HG02763 (cell line): ENCODE data around the gene BARD1.
"Not testable (repeated sequence)": the region's sequence is repeated elsewhere in the genome, so short reads cannot be mapped to it uniquely, and the experiment has no call there.

Experiments
- ATAC-seq: cut with Tn5 transposase; IDR thresholded peaks from one replicate; pipeline ENCODE4 v1.9.1; 2021; ENCODE audit warnings: mild to moderate bottlenecking, moderate library complexity; ENCODE audit not compliant: unreplicated experiment

The BARD1 gene

DNA sequence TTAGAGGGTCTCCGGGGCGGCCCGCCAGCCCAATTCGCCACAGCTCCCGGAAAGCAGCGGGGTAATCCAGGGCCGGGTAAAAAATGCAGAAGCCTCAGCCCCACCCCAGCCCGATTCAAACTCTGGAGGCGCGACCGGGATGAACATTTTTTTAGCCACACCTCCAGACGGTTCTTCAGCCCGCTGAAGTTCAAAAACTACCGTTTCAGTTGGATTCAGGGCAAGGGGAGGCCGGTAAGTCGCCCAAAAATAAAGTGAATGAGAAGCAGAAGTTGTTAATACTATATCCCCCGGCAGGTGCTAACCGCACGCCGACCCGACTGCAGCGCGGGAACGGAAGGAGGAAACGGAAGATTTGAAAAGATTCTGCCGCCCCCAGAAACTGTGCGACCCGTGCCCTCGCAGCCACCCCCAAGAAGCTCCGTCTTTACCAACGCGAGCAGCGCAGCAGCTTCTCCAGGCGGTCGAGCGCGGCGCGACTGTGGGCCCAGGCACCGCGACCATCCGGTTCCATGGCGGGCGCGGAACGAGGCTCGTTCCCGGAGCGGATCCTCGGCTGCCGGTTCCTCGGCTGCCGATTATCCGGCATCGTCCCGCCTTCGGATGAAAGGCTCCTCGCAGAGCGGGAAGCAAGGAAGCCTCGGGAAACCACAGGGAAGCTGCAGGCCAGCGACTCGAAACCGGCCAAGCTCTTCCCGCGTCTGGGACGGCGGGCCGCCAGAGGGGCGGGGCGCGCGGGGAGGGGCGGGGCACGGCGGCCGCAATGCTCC, at the start of gene BARD1:
Gene BARD1 (minus strand): TSS at position 703 of the 770 bp plus-strand sequence. CDS start 114 bp downstream, at position 589.
- peak; percentile 21 for ATAC-seq

DNA sequence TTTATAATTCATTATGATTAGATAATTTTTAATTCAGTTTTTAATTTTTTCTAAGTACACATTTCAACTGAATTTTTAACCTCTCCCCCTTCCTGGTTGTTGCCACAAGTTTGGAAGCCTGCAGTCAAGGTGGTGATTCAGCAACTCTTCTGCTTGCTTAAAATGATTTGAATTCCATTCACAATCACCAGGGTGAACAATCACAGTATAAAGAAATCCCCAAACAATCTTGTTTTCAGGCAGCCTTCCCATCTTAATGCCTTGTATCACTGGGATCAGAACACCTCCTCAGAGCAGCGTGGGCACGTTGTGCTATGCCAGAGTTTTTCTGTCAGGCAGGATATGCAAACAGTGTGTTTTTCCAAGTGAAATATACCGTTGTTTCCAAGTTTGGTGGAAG, 46.7 kb upstream of the BARD1 start:
- ATAC-seq, result no peak

DNA sequence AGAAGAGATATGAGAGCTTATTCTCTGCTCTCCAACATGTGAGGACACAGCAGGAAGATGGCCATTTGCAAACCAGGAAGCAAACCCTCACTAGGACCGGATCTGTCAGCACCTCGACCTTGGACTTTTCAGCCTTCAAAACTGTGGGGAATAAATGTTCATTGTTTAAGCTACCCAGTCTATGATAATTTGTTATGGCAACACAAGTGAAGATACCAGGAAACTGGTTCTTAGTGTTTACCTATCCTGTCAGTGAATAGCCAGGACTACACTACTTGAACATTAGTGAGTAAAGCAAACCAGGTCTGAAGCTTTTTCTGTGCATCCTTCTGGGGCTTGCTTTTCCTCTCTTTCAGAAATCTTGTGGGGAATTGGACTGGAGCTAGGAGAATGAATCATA, 44.4 kb upstream of the BARD1 start:
- ATAC-seq, result no peak

DNA sequence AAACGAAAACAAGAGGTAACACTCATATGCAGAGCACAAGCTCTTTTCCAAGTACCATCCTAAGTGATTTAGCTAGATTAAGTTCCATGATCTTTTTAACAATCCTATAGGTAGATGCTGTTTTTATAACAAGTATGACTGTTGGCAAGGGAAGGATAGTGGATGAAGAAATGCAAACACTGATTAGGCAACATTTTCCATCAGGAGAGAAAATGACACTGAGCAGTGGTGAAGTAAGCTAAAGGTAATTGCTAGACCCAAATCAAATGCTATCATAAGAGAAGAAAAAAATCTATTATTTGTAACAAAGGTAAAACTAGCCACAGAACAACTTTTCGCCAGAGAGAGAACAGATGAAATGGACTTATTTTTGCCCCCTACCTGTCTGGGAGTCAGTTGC, 34.3 kb upstream of the BARD1 start:
- ATAC-seq, result no peak

DNA sequence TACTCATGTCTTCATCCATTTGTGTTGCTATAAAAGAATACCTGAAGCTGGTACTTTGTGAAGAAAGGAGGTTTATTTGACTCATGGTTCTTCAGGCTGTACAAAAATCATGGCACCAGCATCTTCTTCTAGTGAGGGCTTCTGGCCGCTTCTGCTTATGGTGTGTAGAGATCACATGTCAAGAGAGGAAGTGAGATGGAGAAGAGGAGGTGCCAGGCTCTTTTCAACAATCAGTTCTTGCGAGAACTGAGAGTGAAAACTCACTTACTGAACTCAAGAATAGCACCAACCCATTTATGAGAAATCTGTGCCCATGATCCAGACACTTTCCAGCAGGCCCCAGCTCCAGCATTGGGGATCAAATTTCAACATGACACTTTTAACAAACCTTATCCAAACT, 30.0 kb upstream of the BARD1 start:
- peak; percentile 78 for ATAC-seq

DNA sequence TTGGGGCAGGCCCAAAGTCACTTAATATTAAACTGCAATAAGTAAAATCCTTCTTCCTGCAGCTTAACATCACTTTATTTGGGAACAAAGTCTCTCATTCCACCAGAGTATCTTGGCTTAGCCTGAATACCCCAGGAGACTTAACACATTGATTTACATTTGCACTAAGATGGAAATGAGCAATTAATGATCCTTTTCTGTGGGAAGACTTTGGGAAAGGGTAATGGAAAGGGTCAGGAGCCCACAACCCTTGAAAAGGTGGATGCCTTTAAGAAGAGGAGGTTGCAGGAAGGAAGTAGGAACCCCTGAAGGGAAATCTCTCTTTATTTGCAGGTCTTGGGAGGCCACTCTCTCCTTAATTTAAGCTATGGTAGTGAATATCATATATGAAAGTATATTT, 28.0 kb upstream of the BARD1 start:
- ATAC-seq, result no peak

DNA sequence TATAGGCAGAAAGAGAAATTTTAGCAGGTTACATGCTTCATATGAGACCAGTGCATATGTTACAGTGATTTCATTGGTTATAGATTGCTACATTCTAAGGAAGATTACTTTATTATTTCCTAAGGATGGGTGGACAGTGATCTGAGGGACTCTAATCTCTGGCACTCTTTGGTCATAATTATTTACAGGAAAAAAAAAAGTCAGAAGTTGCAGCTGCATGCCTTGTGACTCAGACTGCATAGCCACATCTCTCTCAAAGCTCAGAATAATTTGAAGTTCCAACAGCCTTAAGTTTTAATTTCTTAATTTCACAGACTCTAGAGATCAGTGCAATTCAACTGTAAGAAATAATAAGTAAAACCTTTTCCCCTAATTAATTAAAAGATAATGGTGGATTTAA, 27.1 kb upstream of the BARD1 start:
- no peak for ATAC-seq

DNA sequence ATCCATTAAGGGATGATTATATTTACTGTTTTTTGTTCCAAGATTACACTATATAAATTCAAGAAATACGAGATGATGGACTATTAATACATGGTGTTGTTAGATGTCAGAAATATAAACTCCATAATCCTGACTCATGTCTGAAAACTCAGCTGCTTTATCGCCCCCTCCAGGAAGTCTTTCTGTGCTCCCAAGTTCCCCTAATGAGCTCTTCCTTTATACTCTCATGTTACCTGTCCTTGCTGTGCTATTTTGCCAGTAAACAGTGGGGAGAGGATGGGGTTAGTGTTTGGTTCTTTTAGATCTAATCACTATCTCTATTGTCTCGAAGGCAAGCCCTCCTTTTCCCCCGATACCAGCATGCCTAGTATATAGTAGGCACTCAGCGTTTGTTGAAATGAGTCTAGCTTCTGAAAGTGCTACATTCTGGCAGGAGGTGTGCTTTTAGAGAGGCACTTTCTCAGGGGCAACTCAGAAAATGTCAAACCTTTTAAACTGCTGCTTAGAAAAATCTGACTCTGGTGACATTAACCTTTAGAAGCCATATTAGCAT, 21.4 kb upstream of the BARD1 start:
- no peak for ATAC-seq

DNA sequence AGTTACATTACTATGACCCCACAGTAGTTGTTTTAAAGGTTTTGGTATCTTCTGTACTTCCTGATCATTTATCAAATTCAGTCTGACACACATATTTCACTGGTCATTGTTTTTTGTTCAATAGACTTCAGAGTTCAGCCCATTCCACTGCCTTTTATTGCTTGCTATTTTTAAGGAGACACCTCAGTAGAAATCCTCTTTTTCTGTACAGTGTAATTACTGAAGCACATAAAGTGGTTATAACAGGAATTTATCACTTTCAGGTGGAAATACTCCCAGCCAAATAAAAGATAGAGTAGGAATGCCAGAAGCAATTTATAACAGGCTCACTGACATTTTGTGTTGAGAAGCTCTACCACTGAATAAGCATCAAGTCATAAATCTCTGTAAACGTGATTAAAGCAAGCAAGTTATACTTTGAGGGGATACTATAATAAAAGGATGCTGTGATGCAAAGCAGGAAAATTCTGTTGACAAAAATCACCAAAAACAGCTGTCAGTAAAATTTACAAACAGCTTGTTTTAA, 6.6 kb upstream of the BARD1 start:
- no peak for ATAC-seq

DNA sequence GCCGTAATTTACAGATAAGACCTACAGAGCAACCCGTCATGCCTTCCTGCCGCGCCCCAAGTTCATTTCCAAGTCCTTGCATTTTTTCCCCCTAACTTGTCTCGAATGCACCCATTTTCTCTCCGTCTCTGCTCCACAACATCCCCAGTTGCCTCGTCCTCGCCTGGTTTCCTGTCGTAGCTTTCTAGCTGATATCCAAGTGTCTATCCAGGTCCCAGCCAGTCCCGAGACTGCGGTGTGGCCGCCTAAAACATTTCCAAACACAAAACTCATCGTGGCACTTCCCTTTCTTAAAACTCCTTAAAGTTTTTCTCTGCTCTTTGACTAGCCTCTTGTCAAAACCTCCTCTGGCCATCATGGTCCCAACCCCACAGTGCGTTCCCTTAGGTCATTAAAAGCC, 1.2 kb upstream of the BARD1 start:
- ATAC-seq, result no peak

DNA sequence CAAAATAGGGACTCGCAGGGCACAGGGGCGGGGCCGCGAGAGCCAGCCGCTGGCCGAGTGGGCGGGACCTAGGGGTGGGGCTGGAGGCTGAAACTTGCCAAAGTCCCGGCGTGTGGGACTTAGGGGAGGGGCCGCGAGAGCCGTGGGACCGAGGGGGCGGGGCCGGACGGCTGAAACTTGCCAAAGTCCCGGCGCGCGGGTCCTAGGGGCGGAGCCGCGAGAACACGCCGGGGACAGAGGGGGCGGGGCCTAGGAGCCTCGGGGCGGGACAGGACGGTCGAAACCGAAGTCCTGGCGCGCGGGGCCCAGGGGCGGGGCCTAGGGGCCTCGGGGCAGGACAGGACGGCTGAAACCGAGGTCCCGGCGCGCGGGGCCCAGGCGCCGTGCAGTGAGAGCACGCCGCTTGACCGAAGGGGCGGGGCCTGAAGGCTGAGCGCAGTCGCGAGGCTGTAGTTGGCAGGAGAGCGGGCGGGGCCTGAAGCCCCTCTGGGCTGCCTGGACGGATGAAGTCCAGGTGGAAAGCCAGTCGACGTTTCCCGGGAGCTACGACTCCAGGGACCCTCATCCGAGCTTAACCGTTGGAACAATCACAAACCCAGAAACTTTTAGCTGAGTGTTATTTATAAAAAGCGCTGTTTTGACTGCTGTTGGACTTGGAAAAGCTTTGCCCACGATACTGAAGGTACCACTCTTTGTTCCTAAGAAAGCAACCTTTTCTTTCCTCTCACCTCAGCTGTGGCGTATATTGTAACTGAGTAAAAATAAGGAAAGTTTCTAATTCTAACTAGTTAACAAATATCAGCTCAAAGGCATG, 475 bp upstream of the BARD1 start:
- peak; percentile 88 for ATAC-seq

DNA sequence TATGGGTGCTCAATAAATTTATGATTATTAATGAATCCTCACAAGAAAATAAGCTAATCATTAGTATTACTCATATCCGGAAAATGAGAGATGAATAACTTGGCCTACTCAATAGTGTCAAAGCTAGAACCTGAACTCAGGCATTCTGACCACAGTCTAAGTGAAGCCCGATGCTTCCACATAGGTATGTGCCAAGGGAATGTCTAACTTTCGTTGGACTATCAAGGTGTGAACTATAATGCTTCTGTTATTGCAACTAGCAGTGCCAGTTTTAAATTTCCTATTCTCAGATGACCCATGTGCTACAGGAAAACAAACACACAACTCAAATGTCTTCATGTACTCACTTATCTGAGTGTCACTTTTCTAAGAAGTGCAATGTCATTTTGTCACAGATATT, 1.8 kb downstream of the BARD1 start:
- ATAC-seq, result no peak

DNA sequence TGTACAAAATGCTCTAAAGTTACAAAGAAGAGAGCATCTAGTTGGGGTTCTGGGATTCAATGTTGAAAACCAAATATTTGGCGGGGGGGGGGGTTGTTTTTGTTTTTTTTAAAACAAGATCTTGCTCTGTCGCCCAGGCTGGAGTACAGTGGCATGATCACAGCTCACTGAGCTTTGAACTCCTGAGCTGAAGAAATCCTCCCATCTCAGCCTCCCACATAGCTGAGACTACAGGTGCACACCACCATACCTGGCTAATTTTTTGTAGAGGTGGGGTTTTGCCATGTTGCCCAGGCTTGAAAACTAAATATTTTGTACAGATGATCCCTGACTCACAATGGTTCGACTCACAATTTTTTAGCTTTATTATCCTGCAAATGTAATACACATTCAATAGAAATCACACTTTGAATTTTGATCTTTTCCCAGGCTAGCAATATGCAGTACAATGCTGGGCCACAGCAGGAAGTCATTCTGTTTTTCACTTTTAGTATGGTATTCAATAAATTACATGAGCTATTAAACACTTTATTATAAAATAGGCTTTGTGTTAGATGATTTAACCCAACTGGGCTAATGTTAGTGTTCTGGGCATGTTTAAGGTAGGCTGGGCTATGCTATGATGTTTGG, 7.6 kb downstream of the BARD1 start:
- no peak for ATAC-seq

DNA sequence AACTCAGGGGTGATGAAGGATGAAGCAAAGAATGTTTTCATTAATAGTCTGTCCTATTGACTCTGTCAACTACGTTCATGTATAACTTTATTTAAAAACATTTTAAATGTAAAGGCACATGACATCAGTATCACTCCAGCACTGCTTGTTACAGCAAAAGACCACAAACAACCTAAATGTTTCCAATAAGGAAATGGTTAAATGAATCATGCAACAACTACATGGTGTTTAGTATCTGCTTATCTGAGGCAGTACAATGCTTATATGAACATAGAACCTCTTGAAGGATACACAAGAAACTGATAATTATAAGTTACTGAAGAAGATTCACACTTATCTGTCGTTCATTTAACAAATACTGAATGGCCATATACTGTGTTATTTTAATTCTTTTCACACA, 8.4 kb downstream of the BARD1 start:
- ATAC-seq, result no peak

DNA sequence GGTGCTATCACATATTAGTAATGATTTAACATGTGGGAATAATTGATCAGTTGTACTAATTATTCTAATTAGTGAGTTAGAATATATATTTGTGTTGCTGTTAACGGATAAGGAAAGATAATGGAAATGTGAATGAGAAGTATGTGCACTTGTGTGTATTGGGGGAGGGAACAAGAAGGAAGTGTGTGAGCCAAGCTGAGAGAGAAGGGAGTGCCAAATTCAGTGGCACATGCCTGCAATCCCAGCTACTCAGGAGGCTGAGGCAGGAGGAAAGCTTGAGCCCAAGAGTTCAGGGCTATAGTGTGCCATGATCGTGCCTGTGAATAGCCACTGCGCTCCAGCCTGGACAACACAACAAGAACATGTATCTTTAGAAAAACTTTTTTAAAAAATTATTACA, 9.3 kb downstream of the BARD1 start:
- no peak for ATAC-seq

DNA sequence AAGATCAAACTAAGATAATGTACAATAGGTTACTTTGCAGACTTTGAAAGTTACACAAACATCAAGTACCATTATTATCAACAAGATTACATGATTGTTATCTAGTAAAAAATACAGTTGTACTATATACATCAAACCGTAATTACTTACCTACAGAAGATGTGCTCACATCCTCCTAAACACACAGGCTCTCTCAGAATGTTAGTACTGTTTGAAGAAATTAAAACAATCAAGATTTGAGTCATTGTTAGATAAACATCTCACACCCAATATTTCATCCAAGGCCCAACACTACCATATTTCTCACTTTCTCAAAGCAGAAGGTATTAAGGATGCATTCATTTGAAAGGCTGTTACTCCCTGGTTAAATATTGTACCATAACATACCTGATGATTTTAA, 12.6 kb downstream of the BARD1 start:
- ATAC-seq, result no peak

DNA sequence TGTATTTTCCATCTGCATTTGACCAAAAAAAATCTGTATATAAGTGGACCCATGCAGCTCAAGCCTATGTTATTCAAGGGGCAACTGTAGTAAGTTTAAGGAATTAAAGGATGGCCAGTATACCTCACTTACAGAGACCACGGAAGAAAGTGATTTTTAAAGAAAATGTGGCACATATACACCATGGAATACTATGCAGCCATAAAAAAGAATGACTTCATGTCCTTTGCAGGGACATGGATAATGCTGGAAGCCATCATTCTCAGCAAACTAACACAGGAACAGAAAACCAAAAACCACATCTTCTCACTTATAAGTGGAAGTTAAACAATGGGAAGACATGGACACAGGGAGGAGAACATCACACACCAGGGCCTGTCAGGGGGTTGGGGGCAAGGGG, 26.3 kb downstream of the BARD1 start:
- ATAC-seq, result not testable (repeated sequence)

DNA sequence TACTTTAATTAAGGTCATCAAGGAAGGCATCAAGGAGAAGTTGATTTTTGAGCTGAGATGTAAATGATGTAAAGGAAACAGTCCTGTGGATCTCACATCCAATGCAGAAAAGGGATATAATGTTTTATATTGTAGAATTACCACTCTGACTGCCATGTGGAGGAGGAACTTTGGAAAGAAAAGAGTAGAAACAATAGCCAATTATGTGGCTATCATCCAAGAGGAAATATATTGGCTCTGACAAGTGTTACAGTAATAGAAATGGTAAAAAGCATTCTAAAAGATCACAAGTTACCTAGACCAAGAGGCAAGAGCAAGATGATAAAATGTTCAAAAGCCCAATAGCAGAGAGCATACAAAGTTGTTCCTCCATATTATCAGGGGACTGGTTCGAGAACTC, 26.8 kb downstream of the BARD1 start:
- no peak for ATAC-seq

DNA sequence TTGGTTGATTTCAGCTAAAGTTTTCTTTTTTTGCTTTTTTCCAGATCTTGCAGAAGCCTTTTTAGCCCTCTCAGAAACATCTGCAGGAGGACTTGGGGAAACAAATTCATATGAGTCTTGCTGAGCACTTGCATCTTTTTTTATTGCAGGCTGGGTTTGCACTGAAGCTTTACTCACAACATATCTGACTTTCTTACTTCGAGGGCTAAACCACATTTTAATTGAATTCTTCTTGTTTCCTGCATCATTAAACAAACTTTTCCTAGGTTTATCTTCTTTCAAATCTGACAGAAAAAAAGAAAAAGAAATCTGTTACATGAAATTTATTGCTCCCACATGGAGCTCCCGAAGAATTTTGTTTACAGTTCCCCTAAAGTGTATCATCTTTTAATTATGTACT, 28.3 kb downstream of the BARD1 start:
- ATAC-seq, result no peak

DNA sequence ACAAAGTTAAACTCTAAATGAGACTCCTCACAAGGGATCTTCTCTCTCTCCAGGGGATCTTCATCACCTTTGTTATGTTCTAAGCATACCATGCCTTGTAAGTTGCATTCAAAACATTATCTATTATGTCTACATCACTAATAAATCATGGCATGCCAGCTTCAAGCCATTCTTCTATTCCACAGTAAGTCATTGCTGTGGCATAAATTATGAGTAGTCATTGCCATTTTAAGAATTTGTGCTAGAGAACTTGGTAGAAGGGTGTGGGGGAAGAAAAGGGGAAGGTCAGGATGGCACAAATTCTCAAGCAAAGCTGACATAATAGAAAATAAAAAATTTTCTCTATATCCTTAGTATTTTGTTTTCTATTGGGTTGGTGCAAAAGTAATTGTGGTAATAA, 33.5 kb downstream of the BARD1 start:
- no peak for ATAC-seq

DNA sequence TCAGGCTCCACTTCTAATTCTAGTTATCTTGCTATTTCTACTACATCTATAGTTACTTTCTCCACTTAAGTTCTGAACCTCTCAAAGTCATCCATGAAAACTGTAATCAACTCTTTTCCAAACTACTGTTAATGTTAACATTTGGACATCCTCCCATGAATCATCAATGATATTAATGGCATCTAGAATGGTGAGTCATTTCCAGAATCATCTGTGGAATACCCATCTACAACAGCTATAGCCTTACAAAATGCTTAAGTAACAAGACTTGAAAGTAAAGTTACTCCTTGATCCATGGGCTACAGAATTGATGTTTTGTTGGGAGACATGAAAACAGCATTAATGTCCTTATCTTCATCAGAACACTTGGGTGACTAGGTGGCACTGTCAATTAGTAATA, 35.4 kb downstream of the BARD1 start:
- ATAC-seq, result no peak
